ENCODE measurements around the gene IL37. TPM values are rescaled to one million over a fixed set of nuclear protein-coding genes. Genes with fewer than 3 reads are reported as not detected.

IL37 gene
- total and polyA plus RNA-seq, 2 experiments from 2014 or later: not detected

- TF ChIP-seq REST (IDR thresholded peaks at IDR 0.05; ENCODE audit: unreplicated experiment) (no peak), ZNF331 (CRISPR knock-in tag; IDR thresholded peaks at IDR 0.05; ENCODE audit: low read depth) (no peak), EZH2phosphoT487 (IDR thresholded peaks at IDR 0.05; ENCODE audit: unreplicated experiment) (no peak), ETS1 (IDR thresholded peaks at IDR 0.05) (no peak)
- TF ChIP-seq, protein P1, sequence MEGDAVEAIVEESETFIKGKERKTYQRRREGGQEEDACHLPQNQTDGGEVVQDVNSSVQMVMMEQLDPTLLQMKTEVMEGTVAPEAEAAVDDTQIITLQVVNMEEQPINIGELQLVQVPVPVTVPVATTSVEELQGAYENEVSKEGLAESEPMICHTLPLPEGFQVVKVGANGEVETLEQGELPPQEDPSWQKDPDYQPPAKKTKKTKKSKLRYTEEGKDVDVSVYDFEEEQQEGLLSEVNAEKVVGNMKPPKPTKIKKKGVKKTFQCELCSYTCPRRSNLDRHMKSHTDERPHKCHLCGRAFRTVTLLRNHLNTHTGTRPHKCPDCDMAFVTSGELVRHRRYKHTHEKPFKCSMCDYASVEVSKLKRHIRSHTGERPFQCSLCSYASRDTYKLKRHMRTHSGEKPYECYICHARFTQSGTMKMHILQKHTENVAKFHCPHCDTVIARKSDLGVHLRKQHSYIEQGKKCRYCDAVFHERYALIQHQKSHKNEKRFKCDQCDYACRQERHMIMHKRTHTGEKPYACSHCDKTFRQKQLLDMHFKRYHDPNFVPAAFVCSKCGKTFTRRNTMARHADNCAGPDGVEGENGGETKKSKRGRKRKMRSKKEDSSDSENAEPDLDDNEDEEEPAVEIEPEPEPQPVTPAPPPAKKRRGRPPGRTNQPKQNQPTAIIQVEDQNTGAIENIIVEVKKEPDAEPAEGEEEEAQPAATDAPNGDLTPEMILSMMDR (conservative IDR thresholded peaks at IDR 0.05; ENCODE audit: low read depth in 2 of 2): no peak
These were observed 27.9 kb downstream of the IL37 start (continued) for GRCh38 chr2:112938904-112939303.

DNA sequence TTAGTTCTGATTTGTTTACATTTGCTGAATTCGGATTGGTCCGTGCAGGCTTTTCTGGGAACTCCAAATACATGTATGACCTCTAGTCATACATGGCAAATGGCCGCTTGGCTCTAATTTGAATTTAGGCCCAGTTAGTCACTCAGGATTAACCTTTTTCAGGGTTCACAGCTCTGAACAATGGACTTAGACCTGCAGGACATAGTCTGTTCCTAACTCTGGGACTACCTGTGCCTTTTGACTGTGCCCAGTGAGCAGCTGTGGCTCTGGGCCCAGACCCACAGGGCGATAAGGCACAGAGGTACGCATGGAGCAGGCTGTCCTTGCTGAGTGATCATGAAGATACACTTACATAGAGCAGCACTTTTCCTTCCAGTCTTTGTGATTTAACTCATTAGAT is 28.5 kb downstream of the IL37 start:
- H3K4me1 ChIP-seq (ENCODE audit: insufficient read depth): no peaks in the 10 kb centered on the region
- Mint-ChIP-seq H3K36me3 (ENCODE audit: low read depth) (no peaks in the 10 kb centered on the region), H3K4me3 (no peak overlapping the region), H3K27me3 (ENCODE audit: insufficient read depth, low read depth, poor library complexity) (no peaks in the 10 kb centered on the region), H3K27ac (no peak overlapping the region), H3K9me3 (peaks cover under 1% of the 10 kb centered on the region; the same call in 1 of the 3 replicates), H3K4me1 (no peaks in the 10 kb centered on the region)
- no peak overlapping the region for H3K27ac ChIP-seq (ENCODE audit: low read depth)
- no peaks in the 10 kb centered on the region for H3K9me2 ChIP-seq (ENCODE audit: insufficient read depth)
- no peaks in the 10 kb centered on the region for H3K79me2 ChIP-seq (replicated peaks; ENCODE audit: insufficient read depth)
- H3K4me2 ChIP-seq: no peak overlapping the region
- H3K4me3 ChIP-seq: no peak overlapping the region
- H2AFZ ChIP-seq: no peak overlapping the region
- H4K20me1 ChIP-seq (replicated peaks; ENCODE audit: insufficient read depth): no peaks in the 10 kb centered on the region
- no peaks in the 10 kb centered on the region for H3K36me3 ChIP-seq (ENCODE audit: insufficient read depth)
- ATAC-seq (no peak), DNase-seq (ENCODE audit: low spot score) (no peak)
- no peaks in the 10 kb centered on the region for H3K27me3 ChIP-seq (ENCODE audit: insufficient read depth)
- no peaks in the 10 kb centered on the region for H3F3A ChIP-seq (replicated peaks; ENCODE audit: low read depth)
- no peak for TF ChIP-seq STAT1 (IDR thresholded peaks at IDR 0.05; ENCODE audit: unreplicated experiment)
- no peak for TF ChIP-seq NANOG (IDR thresholded peaks at IDR 0.05; ENCODE audit: borderline replicate concordance)
- TF ChIP-seq ZNF331 (CRISPR knock-in tag; IDR thresholded peaks at IDR 0.05; ENCODE audit: low read depth): no peak
- TF ChIP-seq CREB1 (CRISPR knock-in tag; IDR thresholded peaks at IDR 0.05; ENCODE audit: low read depth): no peak
- no peak for TF ChIP-seq ZNF462 (CRISPR knock-in tag; IDR thresholded peaks at IDR 0.05)
- no peak for TF ChIP-seq JUNB (IDR thresholded peaks at IDR 0.05; ENCODE audit: unreplicated experiment)
